Chondrocyte (in vitro differentiated cells): ENCODE results near the gene ARPC1A. TPM values are rescaled to one million over a fixed set of nuclear protein-coding genes. Genes with fewer than 3 reads are reported as not detected.

ENCODE experiments used
- DNase-seq: peaks from one replicate; pipeline ENCODE4 v3.0.0; 2021; ENCODE audit warnings: mixed read lengths, low spot score
- H3K27ac Mint-ChIP-seq: one replicate; pipeline ENCODE4 v1.8.0; 2021; ENCODE audit warnings: mild to moderate bottlenecking, moderate library complexity, mixed read lengths; ENCODE audit not compliant: unreplicated experiment
- H3K27me3 Mint-ChIP-seq: 2 replicates; pipeline ENCODE4 v1.8.0; 2021; ENCODE audit warnings: low read depth, mixed read lengths
- H3K36me3 Mint-ChIP-seq: 2 replicates; pipeline ENCODE4 v1.8.0; 2021; ENCODE audit warnings: low read depth, mixed read lengths
- H3K4me1 Mint-ChIP-seq: 2 replicates; pipeline ENCODE4 v1.8.0; 2021; ENCODE audit warnings: low read depth, mild to moderate bottlenecking, mixed read lengths
- H3K4me3 Mint-ChIP-seq: one replicate; pipeline ENCODE4 v1.8.0; 2021; ENCODE audit warnings: mild to moderate bottlenecking, moderate library complexity, mixed read lengths; ENCODE audit not compliant: unreplicated experiment
- H3K9me3 Mint-ChIP-seq: 2 replicates; pipeline ENCODE4 v1.8.0; 2021; ENCODE audit warnings: low read depth, mixed read lengths
- CTCF ChIP-seq: fragments of 200-600 bp; sonication (generic); IDR thresholded peaks from 2 replicates; pipeline ENCODE4 v1.5.0; 2021; ENCODE audit warnings: antibody characterized with exemption, mild to moderate bottlenecking, moderate library complexity
- total RNA-seq: library from RNA; stranded (reverse); gene quantifications from 3 replicates; pipeline ENCODE4 v1.2.1, GENCODE V29; 2021

Gene ARPC1A
- total RNA-seq, 1 donor from 2014 or later, result 104 TPM

- TF ChIP-seq CTCF, result no peak
- Mint-ChIP-seq H3K4me1 (no peaks in the 10 kb centered on the region), H3K27ac (no peak overlapping the region), H3K36me3 (no peaks in the 10 kb centered on the region), H3K4me3 (no peak overlapping the region), H3K27me3 (no peaks in the 10 kb centered on the region), H3K9me3 (no peaks in the 10 kb centered on the region)
- no peak for DNase-seq
Observed at GRCh38 chr7:99290980-99291607, 34.6 kb upstream of the ARPC1A start.

- H3K27ac Mint-ChIP-seq, result no peak overlapping the region
- no peak for DNase-seq
- TF ChIP-seq CTCF, result no peak
- H3K36me3 Mint-ChIP-seq, result no peaks in the 10 kb centered on the region
- no peaks in the 10 kb centered on the region for H3K9me3 Mint-ChIP-seq
- no peaks in the 10 kb centered on the region for H3K27me3 Mint-ChIP-seq
- no peaks in the 10 kb centered on the region for H3K4me1 Mint-ChIP-seq
- no peak overlapping the region for H3K4me3 Mint-ChIP-seq
Observed at GRCh38 chr7:99292127-99292526, 33.6 kb upstream of the ARPC1A start.

GRCh38 chr7:99293167-99293566 lies 32.5 kb upstream of the ARPC1A start:
- no peak overlapping the region for H3K27ac Mint-ChIP-seq
- H3K4me3 Mint-ChIP-seq, result no peak overlapping the region
- no peaks in the 10 kb centered on the region for H3K27me3 Mint-ChIP-seq
- no peaks in the 10 kb centered on the region for H3K4me1 Mint-ChIP-seq
- DNase-seq, result no peak
- no peaks in the 10 kb centered on the region for H3K9me3 Mint-ChIP-seq
- H3K36me3 Mint-ChIP-seq, result no peaks in the 10 kb centered on the region
- TF ChIP-seq CTCF, result no peak

- no peaks in the 10 kb centered on the region for H3K4me1 Mint-ChIP-seq
- H3K36me3 Mint-ChIP-seq, result no peaks in the 10 kb centered on the region
- H3K9me3 Mint-ChIP-seq, result no peaks in the 10 kb centered on the region
- TF ChIP-seq CTCF, result no peak
- no peak overlapping the region for H3K4me3 Mint-ChIP-seq
- no peaks in the 10 kb centered on the region for H3K27me3 Mint-ChIP-seq
- no peak overlapping the region for H3K27ac Mint-ChIP-seq
- no peak for DNase-seq
Observed at GRCh38 chr7:99293650-99294049, 32.0 kb upstream of the ARPC1A start.

GRCh38 chr7:99296471-99296870 lies 29.2 kb upstream of the ARPC1A start:
- DNase-seq, result no peak
- no peak for TF ChIP-seq CTCF
- Mint-ChIP-seq H3K9me3 (no peaks in the 10 kb centered on the region), H3K36me3 (no peaks in the 10 kb centered on the region), H3K4me1 (no peaks in the 10 kb centered on the region), H3K27ac (no peak overlapping the region), H3K27me3 (no peaks in the 10 kb centered on the region), H3K4me3 (no peak overlapping the region)
